HEK293 (cell line): ENCODE measurements around the gene GDPD3.

Source experiments
- CTCF ChIP-seq: fragments of 450-650 bp; formaldehyde crosslinking; IDR thresholded peaks from 2 replicates; pipeline ENCODE4 v1.5.1; 2016; ENCODE audit warnings: missing biosample characterization, missing genetic modification characterization
- MYNN ChIP-seq: fragments of 450-650 bp; formaldehyde crosslinking; IDR thresholded peaks from 2 replicates; pipeline ENCODE4 v1.5.1; 2016; ENCODE audit warnings: missing biosample characterization, missing genetic modification characterization, borderline replicate concordance
- TSHZ1 ChIP-seq: fragments of 450-650 bp; formaldehyde crosslinking; IDR thresholded peaks from 2 replicates; pipeline ENCODE4 v1.5.1; 2016; ENCODE audit warnings: missing biosample characterization, missing genetic modification characterization, borderline replicate concordance
- ZBTB10 ChIP-seq: fragments of 450-650 bp; formaldehyde crosslinking; IDR thresholded peaks from 2 replicates; pipeline ENCODE4 v1.5.1; 2016; ENCODE audit warnings: missing biosample characterization, missing genetic modification characterization
- ZBTB17 ChIP-seq: fragments of 450-650 bp; formaldehyde crosslinking; IDR thresholded peaks from 2 replicates; pipeline ENCODE4 v1.5.1; 2016; ENCODE audit warnings: missing biosample characterization, missing genetic modification characterization
- ZNF23 ChIP-seq: fragments of 450-650 bp; formaldehyde crosslinking; IDR thresholded peaks from 2 replicates; pipeline ENCODE4 v1.5.1; 2016; ENCODE audit warnings: missing biosample characterization, missing genetic modification characterization, borderline replicate concordance
- ZNF366 ChIP-seq: fragments of 450-650 bp; formaldehyde crosslinking; conservative IDR thresholded peaks from 2 replicates; pipeline ENCODE4 v1.5.1; 2016; ENCODE audit warnings: missing biosample characterization, missing genetic modification characterization
- ZNF501 ChIP-seq: fragments of 450-650 bp; formaldehyde crosslinking; IDR thresholded peaks from 2 replicates; pipeline ENCODE4 v1.5.1; 2016; ENCODE audit warnings: missing biosample characterization, missing genetic modification characterization
- ZNF518A ChIP-seq: fragments of 450-650 bp; formaldehyde crosslinking; conservative IDR thresholded peaks from 2 replicates; pipeline ENCODE4 v1.5.1; 2016; ENCODE audit warnings: low read depth, missing biosample characterization, missing genetic modification characterization
- ZNF549 ChIP-seq: fragments of 450-650 bp; IDR thresholded peaks from 2 replicates; pipeline ENCODE4 v1.5.1; 2018; ENCODE audit warnings: missing biosample characterization, missing genetic modification characterization, mild to moderate bottlenecking, inconsistent platforms, moderate library complexity
- ZNF830 ChIP-seq: fragments of 450-650 bp; IDR thresholded peaks from 2 replicates; pipeline ENCODE4 v1.5.0; 2018; ENCODE audit warnings: missing biosample characterization, missing genetic modification characterization, low read depth, mild to moderate bottlenecking, moderate library complexity

GRCh38 chr16:30065102-30065942 is 48.0 kb downstream of the GDPD3 start, which contains the start of gene ALDOA:
- TF ChIP-seq CTCF (tag by site-specific recombination) (peak; percentile 34), ZNF23 (tag by site-specific recombination) (no peak), MYNN (tag by site-specific recombination) (peak; percentile 30; the same call in 1 of the 2 replicates), ZNF518A (tag by site-specific recombination) (no peak), ZBTB10 (peak; percentile 59; the same call in 1 of the 2 replicates), ZNF366 (peak; percentile 96), ZNF830 (tag by site-specific recombination) (no peak), ZNF501 (tag by site-specific recombination) (peak; percentile 95), TSHZ1 (tag by site-specific recombination) (peak; percentile 44; the same call in 1 of the 2 replicates), ZBTB17 (tag by site-specific recombination) (peak; percentile 99), ZNF549 (tag by site-specific recombination) (no peak)
